ENCODE data around the gene CUBN. TPM values are rescaled to one million over a fixed set of nuclear protein-coding genes. Genes with fewer than 3 reads are reported as not detected.
A peak's percentile ranks its signal among the peaks of the same experiment; 100 is the strongest.

The CUBN gene
- total RNA-seq, 1 experiment from 2014 or later = 1.3 TPM

DNA sequence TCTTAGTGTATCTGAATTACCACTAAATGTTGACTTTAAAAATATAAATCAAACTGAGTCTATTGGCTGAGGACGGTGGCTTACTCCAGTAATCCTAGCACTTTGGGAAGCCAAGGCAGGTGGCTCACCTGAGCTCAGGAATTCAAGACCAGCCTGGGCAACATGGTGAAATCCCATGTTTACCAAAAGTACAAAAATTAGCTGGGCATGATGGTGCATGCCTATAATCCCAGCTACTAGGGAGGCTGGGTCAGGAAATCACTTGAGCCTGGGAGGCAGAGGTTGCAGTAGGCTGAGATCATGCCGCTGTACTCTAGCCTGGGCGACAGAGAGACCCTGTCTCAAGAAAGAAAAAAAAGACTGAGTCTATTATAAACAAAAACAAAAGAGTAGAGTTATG, 205.9 kb downstream of the CUBN start:
- Histone ChIP-seq H3K27ac (ENCODE audit: low read length) (no peak overlapping the region), H3K4me3 (ENCODE audit: low read depth in 2 of 2, low read length in 2 of 2) (no peak overlapping the region), H3K36me3 (ENCODE audit: control insufficient read depth, insufficient read depth, low read length) (no peaks in the 10 kb centered on the region), H3K4me1 (ENCODE audit: control insufficient read depth, insufficient read depth, low read length) (no peaks in the 10 kb centered on the region), H3K27me3 (ENCODE audit: control insufficient read depth, insufficient read depth, low read length) (no peaks in the 10 kb centered on the region), H3K9me3 (ENCODE audit: control insufficient read depth, insufficient read depth, low read depth, low read length) (no peaks in the 10 kb centered on the region)
- CTCF ChIA-PET = no interaction called here
- in situ Hi-C loops (cut with HindIII; ENCODE audit: low pct_unique_long_range_greater_than_20kb, low sequenced_read_pairs) (no loop called here), intact Hi-C loops (cut with micrococcal nuclease; ENCODE audit: unreplicated experiment) (no loop called here)
- ATAC-seq (no peak), DNase-seq (ENCODE audit: low read depth, low spot score) (no peak)
- TF ChIP-seq TCF7L2 (IDR thresholded peaks at IDR 0.05; ENCODE audit: low read depth, low read length) = no peak
- BruUV-seq (replicated peaks) = no TSS peak
- POLR2A ChIA-PET = no interaction called here

DNA sequence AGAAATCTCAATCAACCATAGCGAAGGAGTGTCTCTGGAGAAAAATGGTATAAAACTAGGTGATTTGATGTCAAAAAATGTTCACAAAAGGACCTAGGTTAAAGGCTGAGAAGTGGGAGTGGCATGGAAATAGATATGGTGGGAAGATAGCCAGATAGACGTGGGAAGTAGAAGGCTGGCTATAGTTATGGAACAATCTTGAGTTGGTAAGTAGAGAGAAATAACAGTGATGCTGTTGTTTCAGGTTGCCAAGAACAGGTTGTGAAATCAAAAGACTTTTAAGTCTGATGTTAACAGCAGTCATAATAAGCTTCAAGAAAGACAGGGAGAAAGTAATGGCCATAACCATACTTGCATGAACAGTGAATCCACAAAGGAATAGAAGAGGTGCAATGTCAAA, 206.3 kb downstream of the CUBN start:
- H3K4me3 ChIP-seq (ENCODE audit: low read depth in 2 of 2, low read length in 2 of 2) = no peak overlapping the region
- no peak overlapping the region for H3K27ac ChIP-seq (ENCODE audit: low read length)
- no peaks in the 10 kb centered on the region for H3K36me3 ChIP-seq (ENCODE audit: control insufficient read depth, insufficient read depth, low read length)
- TF ChIP-seq, protein P1, sequence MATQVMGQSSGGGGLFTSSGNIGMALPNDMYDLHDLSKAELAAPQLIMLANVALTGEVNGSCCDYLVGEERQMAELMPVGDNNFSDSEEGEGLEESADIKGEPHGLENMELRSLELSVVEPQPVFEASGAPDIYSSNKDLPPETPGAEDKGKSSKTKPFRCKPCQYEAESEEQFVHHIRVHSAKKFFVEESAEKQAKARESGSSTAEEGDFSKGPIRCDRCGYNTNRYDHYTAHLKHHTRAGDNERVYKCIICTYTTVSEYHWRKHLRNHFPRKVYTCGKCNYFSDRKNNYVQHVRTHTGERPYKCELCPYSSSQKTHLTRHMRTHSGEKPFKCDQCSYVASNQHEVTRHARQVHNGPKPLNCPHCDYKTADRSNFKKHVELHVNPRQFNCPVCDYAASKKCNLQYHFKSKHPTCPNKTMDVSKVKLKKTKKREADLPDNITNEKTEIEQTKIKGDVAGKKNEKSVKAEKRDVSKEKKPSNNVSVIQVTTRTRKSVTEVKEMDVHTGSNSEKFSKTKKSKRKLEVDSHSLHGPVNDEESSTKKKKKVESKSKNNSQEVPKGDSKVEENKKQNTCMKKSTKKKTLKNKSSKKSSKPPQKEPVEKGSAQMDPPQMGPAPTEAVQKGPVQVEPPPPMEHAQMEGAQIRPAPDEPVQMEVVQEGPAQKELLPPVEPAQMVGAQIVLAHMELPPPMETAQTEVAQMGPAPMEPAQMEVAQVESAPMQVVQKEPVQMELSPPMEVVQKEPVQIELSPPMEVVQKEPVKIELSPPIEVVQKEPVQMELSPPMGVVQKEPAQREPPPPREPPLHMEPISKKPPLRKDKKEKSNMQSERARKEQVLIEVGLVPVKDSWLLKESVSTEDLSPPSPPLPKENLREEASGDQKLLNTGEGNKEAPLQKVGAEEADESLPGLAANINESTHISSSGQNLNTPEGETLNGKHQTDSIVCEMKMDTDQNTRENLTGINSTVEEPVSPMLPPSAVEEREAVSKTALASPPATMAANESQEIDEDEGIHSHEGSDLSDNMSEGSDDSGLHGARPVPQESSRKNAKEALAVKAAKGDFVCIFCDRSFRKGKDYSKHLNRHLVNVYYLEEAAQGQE (IDR thresholded peaks at IDR 0.05; ENCODE audit: insufficient read depth in 1 of 2, low read depth in 2 of 2, low read length in 1 of 2) = no peak
- TF ChIP-seq, protein P2, sequence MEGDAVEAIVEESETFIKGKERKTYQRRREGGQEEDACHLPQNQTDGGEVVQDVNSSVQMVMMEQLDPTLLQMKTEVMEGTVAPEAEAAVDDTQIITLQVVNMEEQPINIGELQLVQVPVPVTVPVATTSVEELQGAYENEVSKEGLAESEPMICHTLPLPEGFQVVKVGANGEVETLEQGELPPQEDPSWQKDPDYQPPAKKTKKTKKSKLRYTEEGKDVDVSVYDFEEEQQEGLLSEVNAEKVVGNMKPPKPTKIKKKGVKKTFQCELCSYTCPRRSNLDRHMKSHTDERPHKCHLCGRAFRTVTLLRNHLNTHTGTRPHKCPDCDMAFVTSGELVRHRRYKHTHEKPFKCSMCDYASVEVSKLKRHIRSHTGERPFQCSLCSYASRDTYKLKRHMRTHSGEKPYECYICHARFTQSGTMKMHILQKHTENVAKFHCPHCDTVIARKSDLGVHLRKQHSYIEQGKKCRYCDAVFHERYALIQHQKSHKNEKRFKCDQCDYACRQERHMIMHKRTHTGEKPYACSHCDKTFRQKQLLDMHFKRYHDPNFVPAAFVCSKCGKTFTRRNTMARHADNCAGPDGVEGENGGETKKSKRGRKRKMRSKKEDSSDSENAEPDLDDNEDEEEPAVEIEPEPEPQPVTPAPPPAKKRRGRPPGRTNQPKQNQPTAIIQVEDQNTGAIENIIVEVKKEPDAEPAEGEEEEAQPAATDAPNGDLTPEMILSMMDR (IDR thresholded peaks at IDR 0.05) = no peak
- TF ChIP-seq SIN3A (IDR thresholded peaks at IDR 0.05; ENCODE audit: borderline replicate concordance, insufficient read depth, low read depth, low read length) (no peak), POLR2AphosphoS5 (IDR thresholded peaks at IDR 0.05; ENCODE audit: low read depth, low read length) (no peak)
- POLR2A ChIA-PET = no interaction called here
- no peaks in the 10 kb centered on the region for H3K9me3 ChIP-seq (ENCODE audit: control insufficient read depth, insufficient read depth, low read depth, low read length)
- in situ Hi-C loops (cut with HindIII; ENCODE audit: low pct_unique_long_range_greater_than_20kb, low sequenced_read_pairs) (no loop called here), intact Hi-C loops (cut with micrococcal nuclease; ENCODE audit: unreplicated experiment) (no loop called here)
- DNase-seq (ENCODE audit: low read depth, low spot score) (no peak), ATAC-seq (no peak)
- no peaks in the 10 kb centered on the region for H3K27me3 ChIP-seq (ENCODE audit: control insufficient read depth, insufficient read depth, low read length)
- CTCF ChIA-PET = no interaction called here
- BruUV-seq (replicated peaks) = no TSS peak
- H3K4me1 ChIP-seq (ENCODE audit: control insufficient read depth, insufficient read depth, low read length) = no peaks in the 10 kb centered on the region

DNA sequence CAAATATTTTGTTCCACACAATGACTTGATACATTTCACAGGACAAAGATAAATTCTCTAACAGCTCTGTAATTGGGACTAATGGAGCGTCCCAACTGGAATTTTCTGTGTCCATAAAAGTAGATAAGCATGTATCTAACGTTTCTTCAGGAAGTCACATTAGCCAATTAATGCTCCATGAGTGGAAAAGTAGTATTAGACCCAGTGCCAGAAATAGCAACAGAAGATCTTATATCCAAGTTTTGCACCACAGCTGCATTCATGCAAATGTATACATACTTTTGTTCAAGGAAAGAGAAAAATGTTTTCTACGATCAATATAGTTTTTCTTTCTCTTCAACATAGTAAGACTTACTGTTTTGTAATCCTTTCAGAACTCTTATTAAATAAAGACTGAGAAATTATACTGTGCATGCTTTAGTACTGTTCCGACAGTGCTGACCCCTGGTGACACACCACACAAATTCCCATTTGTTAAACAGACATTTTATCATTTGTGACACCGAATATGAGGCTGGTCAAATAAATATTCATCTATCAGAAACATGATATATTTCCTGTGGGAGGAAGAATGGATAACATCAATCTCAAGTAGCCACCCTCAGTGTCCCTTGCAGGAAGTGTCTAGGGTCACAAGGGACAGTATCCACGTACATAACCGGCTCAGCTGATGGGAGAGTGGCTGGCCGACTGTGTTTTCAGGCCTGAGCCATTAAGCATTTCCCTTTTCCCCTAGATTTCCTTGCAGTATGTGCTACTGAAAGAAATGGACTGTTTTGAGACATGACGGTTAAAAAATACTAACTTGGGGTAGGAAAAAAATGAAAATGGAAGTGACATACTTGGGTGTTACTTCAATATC, 210.3 kb downstream of the CUBN start:
- no peaks in the 10 kb centered on the region for H3K36me3 ChIP-seq (ENCODE audit: control insufficient read depth, insufficient read depth, low read length)
- ATAC-seq (no peak), DNase-seq (ENCODE audit: low read depth, low spot score) (no peak)
- H3K4me1 ChIP-seq (ENCODE audit: control insufficient read depth, insufficient read depth, low read length) = no peaks in the 10 kb centered on the region
- no peaks in the 10 kb centered on the region for H3K9me3 ChIP-seq (ENCODE audit: control insufficient read depth, insufficient read depth, low read depth, low read length)
- TF ChIP-seq POLR2AphosphoS5 (IDR thresholded peaks at IDR 0.05; ENCODE audit: low read depth, low read length) (no peak), TCF7L2 (IDR thresholded peaks at IDR 0.05; ENCODE audit: low read depth, low read length) (no peak), SIN3A (IDR thresholded peaks at IDR 0.05; ENCODE audit: borderline replicate concordance, insufficient read depth, low read depth, low read length) (no peak)
- TF ChIP-seq, protein P2 (IDR thresholded peaks at IDR 0.05) = no peak
- TF ChIP-seq, protein P1 (IDR thresholded peaks at IDR 0.05; ENCODE audit: insufficient read depth in 1 of 2, low read depth in 2 of 2, low read length in 1 of 2) = no peak
- intact Hi-C loops (cut with micrococcal nuclease; ENCODE audit: unreplicated experiment) (no loop called here), in situ Hi-C loops (cut with HindIII; ENCODE audit: low pct_unique_long_range_greater_than_20kb, low sequenced_read_pairs) (no loop called here)
- BruUV-seq (replicated peaks) = no TSS peak
- no peak overlapping the region for H3K4me3 ChIP-seq (ENCODE audit: low read depth in 2 of 2, low read length in 2 of 2)
- ChIA-PET POLR2A (no interaction called here), CTCF (no interaction called here)
- H3K27me3 ChIP-seq (ENCODE audit: control insufficient read depth, insufficient read depth, low read length) = no peaks in the 10 kb centered on the region
- H3K27ac ChIP-seq (ENCODE audit: low read length) = peak overlapping the region; percentile 17; the same call in 1 of the 2 replicates

Measured in Panc1 (cell line).